ENCODE measurements around the gene SMIM11. TPM values are rescaled to one million over a fixed set of nuclear protein-coding genes. Genes with fewer than 3 reads are reported as not detected.

The SMIM11 gene
- total RNA-seq, 1 donor from 2014 or later: 1.6 TPM

DNA sequence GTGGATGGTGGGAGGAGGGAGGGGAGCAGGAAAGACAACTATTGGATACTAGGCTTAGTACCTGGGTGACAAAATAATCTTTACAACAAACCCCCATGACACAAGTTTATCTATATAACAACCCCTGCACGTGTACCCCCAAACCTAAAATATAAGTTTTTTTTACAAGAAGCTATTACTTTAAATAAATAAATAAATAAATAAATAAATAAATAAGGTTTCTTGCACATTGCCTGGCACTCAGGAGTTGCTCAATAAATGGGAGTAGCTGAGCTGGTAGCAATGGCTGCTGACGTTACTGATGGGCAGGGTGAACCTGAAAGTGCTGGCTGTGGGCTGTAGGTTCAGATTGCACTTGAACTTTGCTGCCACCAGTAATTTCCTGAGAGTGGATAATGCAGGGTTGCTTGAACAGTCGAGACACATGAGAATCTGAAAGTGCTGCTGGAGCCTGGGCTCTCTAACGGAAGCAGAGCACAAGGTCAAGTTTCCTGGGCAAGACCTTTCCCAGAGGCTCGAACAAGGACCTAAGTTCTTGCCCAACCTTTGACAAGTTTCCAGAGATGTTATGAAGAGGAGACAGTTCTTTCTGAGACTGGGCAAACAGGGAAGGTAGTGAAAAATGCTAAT lies 26.3 kb upstream of the SMIM11 start:
- peaks cover 6% of the 10 kb centered on the region for H3K27me3 ChIP-seq (ENCODE audit: insufficient read depth, low read length)
- no peaks in the 10 kb centered on the region for H3K79me2 ChIP-seq (ENCODE audit: insufficient read depth, low read length)
- H3K36me3 ChIP-seq (ENCODE audit: insufficient read depth, low read length): no peaks in the 10 kb centered on the region
- no peaks in the 10 kb centered on the region for H3K36me3 Mint-ChIP-seq (ENCODE audit: low read depth, unreplicated experiment)
- H3K4me3 Mint-ChIP-seq (ENCODE audit: unreplicated experiment): no peak overlapping the region
- TF ChIP-seq, protein P1, sequence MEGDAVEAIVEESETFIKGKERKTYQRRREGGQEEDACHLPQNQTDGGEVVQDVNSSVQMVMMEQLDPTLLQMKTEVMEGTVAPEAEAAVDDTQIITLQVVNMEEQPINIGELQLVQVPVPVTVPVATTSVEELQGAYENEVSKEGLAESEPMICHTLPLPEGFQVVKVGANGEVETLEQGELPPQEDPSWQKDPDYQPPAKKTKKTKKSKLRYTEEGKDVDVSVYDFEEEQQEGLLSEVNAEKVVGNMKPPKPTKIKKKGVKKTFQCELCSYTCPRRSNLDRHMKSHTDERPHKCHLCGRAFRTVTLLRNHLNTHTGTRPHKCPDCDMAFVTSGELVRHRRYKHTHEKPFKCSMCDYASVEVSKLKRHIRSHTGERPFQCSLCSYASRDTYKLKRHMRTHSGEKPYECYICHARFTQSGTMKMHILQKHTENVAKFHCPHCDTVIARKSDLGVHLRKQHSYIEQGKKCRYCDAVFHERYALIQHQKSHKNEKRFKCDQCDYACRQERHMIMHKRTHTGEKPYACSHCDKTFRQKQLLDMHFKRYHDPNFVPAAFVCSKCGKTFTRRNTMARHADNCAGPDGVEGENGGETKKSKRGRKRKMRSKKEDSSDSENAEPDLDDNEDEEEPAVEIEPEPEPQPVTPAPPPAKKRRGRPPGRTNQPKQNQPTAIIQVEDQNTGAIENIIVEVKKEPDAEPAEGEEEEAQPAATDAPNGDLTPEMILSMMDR (IDR thresholded peaks at IDR 0.05; ENCODE audit: insufficient read depth, low read depth, low read length): no peak
- no peak for TF ChIP-seq EZH2 (IDR thresholded peaks at IDR 0.05; ENCODE audit: insufficient read depth, low read length)
- FAIRE-seq (no peak), DNase-seq (ENCODE audit: low read depth) (no peak)
- H3K9me3 Mint-ChIP-seq (ENCODE audit: unreplicated experiment): peaks cover 2% of the 10 kb centered on the region
- H2AFZ ChIP-seq (ENCODE audit: low read depth, low read length): no peak overlapping the region
- no peaks in the 10 kb centered on the region for H3K9me3 ChIP-seq (ENCODE audit: insufficient read depth, low read depth, low read length)
- no peak overlapping the region for H3K27ac ChIP-seq (ENCODE audit: low read depth, low read length)
- H3K4me2 ChIP-seq (ENCODE audit: low read length): no peak overlapping the region
- peaks cover 15% of the 10 kb centered on the region for H3K27me3 Mint-ChIP-seq (ENCODE audit: low read depth, unreplicated experiment)
- no peaks in the 10 kb centered on the region for H4K20me1 ChIP-seq (ENCODE audit: insufficient read depth, low read length)
- H3K4me1 Mint-ChIP-seq (ENCODE audit: low read depth, unreplicated experiment): no peaks in the 10 kb centered on the region
- no peak overlapping the region for H3K27ac Mint-ChIP-seq (ENCODE audit: unreplicated experiment)
- H3K9ac ChIP-seq (ENCODE audit: low read length): no peak overlapping the region
- peaks cover 6% of the 10 kb centered on the region for H3K4me1 ChIP-seq (ENCODE audit: insufficient read depth, low read length)
- H3K4me3 ChIP-seq (ENCODE audit: insufficient read depth, low read depth, low read length): no peak overlapping the region

DNA sequence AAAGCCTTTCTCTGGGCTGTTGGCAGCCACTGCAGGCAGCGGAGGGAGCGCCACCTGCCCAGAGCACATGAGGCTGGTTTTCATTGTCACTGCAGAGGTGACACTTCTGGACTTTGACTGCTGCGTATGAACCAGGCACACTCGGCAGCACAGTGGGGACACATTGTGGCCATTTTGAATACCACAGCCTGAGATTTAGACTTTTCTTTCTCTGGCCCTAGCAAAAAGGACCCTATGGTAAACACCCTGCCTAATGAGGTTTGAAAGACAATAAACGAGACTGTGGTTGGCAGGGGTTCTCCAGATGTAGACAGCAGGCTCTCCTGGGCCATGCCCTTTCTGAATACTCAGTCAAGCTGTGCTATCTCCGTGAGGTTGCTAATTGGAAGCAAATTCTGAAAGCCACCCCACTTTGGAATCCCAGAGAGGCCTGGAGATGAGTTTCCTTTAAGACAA lies 23.5 kb upstream of the SMIM11 start:
- no peaks in the 10 kb centered on the region for H3K36me3 Mint-ChIP-seq (ENCODE audit: low read depth, unreplicated experiment)
- no peak overlapping the region for H2AFZ ChIP-seq (ENCODE audit: low read depth, low read length)
- no peak overlapping the region for H3K27ac ChIP-seq (ENCODE audit: low read depth, low read length)
- H3K79me2 ChIP-seq (ENCODE audit: insufficient read depth, low read length): no peaks in the 10 kb centered on the region
- H3K4me3 ChIP-seq (ENCODE audit: insufficient read depth, low read depth, low read length): no peak overlapping the region
- H3K27me3 Mint-ChIP-seq (ENCODE audit: low read depth, unreplicated experiment): peaks cover 7% of the 10 kb centered on the region
- H4K20me1 ChIP-seq (ENCODE audit: insufficient read depth, low read length): no peaks in the 10 kb centered on the region
- FAIRE-seq (no peak), DNase-seq (ENCODE audit: low read depth) (no peak)
- H3K36me3 ChIP-seq (ENCODE audit: insufficient read depth, low read length): no peaks in the 10 kb centered on the region
- H3K4me3 Mint-ChIP-seq (ENCODE audit: unreplicated experiment): no peak overlapping the region
- TF ChIP-seq, protein P1 (IDR thresholded peaks at IDR 0.05; ENCODE audit: insufficient read depth, low read depth, low read length): peak; percentile 65
- TF ChIP-seq EZH2 (IDR thresholded peaks at IDR 0.05; ENCODE audit: insufficient read depth, low read length): no peak
- no peaks in the 10 kb centered on the region for H3K9me3 ChIP-seq (ENCODE audit: insufficient read depth, low read depth, low read length)
- H3K27me3 ChIP-seq (ENCODE audit: insufficient read depth, low read length): peaks cover 6% of the 10 kb centered on the region
- no peaks in the 10 kb centered on the region for H3K4me1 ChIP-seq (ENCODE audit: insufficient read depth, low read length)
- no peak overlapping the region for H3K4me2 ChIP-seq (ENCODE audit: low read length)
- H3K9me3 Mint-ChIP-seq (ENCODE audit: unreplicated experiment): peaks cover 2% of the 10 kb centered on the region
- H3K27ac Mint-ChIP-seq (ENCODE audit: unreplicated experiment): no peak overlapping the region
- H3K9ac ChIP-seq (ENCODE audit: low read length): no peak overlapping the region
- H3K4me1 Mint-ChIP-seq (ENCODE audit: low read depth, unreplicated experiment): no peaks in the 10 kb centered on the region

DNA sequence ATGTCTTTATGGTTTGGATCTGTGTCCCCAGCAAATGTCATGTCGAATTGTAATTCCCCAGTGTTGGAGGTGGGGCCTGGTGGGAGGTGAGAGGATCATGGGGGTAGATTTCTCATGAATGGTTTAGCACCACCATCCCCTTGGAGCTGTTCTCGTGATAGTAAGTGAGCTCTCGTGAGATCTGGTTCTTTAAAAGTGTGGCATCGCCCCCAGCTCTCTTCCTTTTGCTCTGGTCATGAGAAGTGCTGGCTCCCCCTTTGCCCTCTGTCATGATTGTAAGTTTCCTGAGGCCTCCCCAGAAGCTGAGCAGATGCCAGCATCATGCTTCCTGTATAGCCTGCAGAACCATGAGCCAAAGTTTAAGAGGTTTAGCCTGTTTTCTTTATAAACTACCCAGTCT lies 22.8 kb upstream of the SMIM11 start:
- TF ChIP-seq, protein P1 (IDR thresholded peaks at IDR 0.05; ENCODE audit: insufficient read depth, low read depth, low read length): no peak
- TF ChIP-seq EZH2 (IDR thresholded peaks at IDR 0.05; ENCODE audit: insufficient read depth, low read length): no peak
- Mint-ChIP-seq H3K27ac (ENCODE audit: unreplicated experiment) (no peak overlapping the region), H3K4me1 (ENCODE audit: low read depth, unreplicated experiment) (no peaks in the 10 kb centered on the region), H3K4me3 (ENCODE audit: unreplicated experiment) (no peak overlapping the region), H3K27me3 (ENCODE audit: low read depth, unreplicated experiment) (peaks cover 7% of the 10 kb centered on the region), H3K36me3 (ENCODE audit: low read depth, unreplicated experiment) (no peaks in the 10 kb centered on the region), H3K9me3 (ENCODE audit: unreplicated experiment) (peaks cover 2% of the 10 kb centered on the region)
- H3K4me3 ChIP-seq (ENCODE audit: insufficient read depth, low read depth, low read length): no peak overlapping the region
- H2AFZ ChIP-seq (ENCODE audit: low read depth, low read length): no peak overlapping the region
- FAIRE-seq: no peak
- no peaks in the 10 kb centered on the region for H3K9me3 ChIP-seq (ENCODE audit: insufficient read depth, low read depth, low read length)
- no peak overlapping the region for H3K4me2 ChIP-seq (ENCODE audit: low read length)
- H3K27ac ChIP-seq (ENCODE audit: low read depth, low read length): no peak overlapping the region
- no peak for DNase-seq (ENCODE audit: low read depth)
- H3K36me3 ChIP-seq (ENCODE audit: insufficient read depth, low read length): no peaks in the 10 kb centered on the region
- H3K4me1 ChIP-seq (ENCODE audit: insufficient read depth, low read length): no peaks in the 10 kb centered on the region
- H4K20me1 ChIP-seq (ENCODE audit: insufficient read depth, low read length): no peaks in the 10 kb centered on the region
- no peak overlapping the region for H3K9ac ChIP-seq (ENCODE audit: low read length)
- H3K79me2 ChIP-seq (ENCODE audit: insufficient read depth, low read length): no peaks in the 10 kb centered on the region
- peaks cover 6% of the 10 kb centered on the region for H3K27me3 ChIP-seq (ENCODE audit: insufficient read depth, low read length)

Measured in astrocyte (in vitro differentiated cells and primary cell).